NCI-H748 treated with DMSO at 0.1 percent for 48 hours (cell line): ENCODE measurements around the gene NOS2.
"Not testable (repeated sequence)": the region's sequence is repeated elsewhere in the genome, so short reads cannot be mapped to it uniquely, and the experiment has no call there.

Experiments
- DNase-seq: peaks from one replicate; lab custom pipeline; 2025; lab: John Stamatoyannopoulos, UW

NOS2 gene

GRCh38 chr17:27783440-27784350 is 16.6 kb downstream of the NOS2 start:
- DNase-seq = no peak

GRCh38 chr17:27782791-27783206 is 17.5 kb downstream of the NOS2 start:
- no peak for DNase-seq

GRCh38 chr17:27780828-27781404 is 19.4 kb downstream of the NOS2 start:
- no peak for DNase-seq

GRCh38 chr17:27780092-27780827 is 20.1 kb downstream of the NOS2 start:
- no peak for DNase-seq

- DNase-seq = no peak
Measured at GRCh38 chr17:27778183-27778582, 22.1 kb downstream of the NOS2 start.

- no peak for DNase-seq
Measured at GRCh38 chr17:27776882-27777624, 23.3 kb downstream of the NOS2 start.

GRCh38 chr17:27771586-27771985 is 28.7 kb downstream of the NOS2 start:
- no peak for DNase-seq

- no peak for DNase-seq
Measured at GRCh38 chr17:27770877-27771276, 29.5 kb downstream of the NOS2 start.

GRCh38 chr17:27768858-27769410 is 31.4 kb downstream of the NOS2 start:
- no peak for DNase-seq

GRCh38 chr17:27766438-27766837 is 33.9 kb downstream of the NOS2 start:
- DNase-seq = no peak

- no peak for DNase-seq
Measured at GRCh38 chr17:27765353-27765752, 35.0 kb downstream of the NOS2 start.

- DNase-seq = no peak
Measured at GRCh38 chr17:27764589-27764988, 35.7 kb downstream of the NOS2 start.

- DNase-seq = no peak
Measured at GRCh38 chr17:27762527-27763305, 37.6 kb downstream of the NOS2 start.

- not testable (repeated sequence) for DNase-seq
Measured at GRCh38 chr17:27760931-27761330, 39.4 kb downstream of the NOS2 start.

- DNase-seq = no peak
Measured at GRCh38 chr17:27760069-27760885, 40.1 kb downstream of the NOS2 start.

GRCh38 chr17:27759528-27759927 is 40.8 kb downstream of the NOS2 start:
- DNase-seq = no peak

- DNase-seq = peak; percentile 9
Measured at GRCh38 chr17:27756467-27757371, 43.6 kb downstream of the NOS2 start.

GRCh38 chr17:27755706-27756466 is 44.4 kb downstream of the NOS2 start:
- DNase-seq = no peak
